Measurements from ENCODE around the gene PSMD5.

The PSMD5 gene

GRCh38 chr9:120842685-120843485, at the start of gene PSMD5:
TSS of gene PSMD5 (minus strand) at chr9:120842922. CDS start at chr9:120842909, 13 bp downstream.
- peak; percentile 94 to 97 for DNase-seq

- DNase-seq = peak in 1 of 2 experiments; percentile 54
These were observed 49.4 kb upstream of the PSMD5 start for GRCh38 chr9:120891884-120892747.

DNA sequence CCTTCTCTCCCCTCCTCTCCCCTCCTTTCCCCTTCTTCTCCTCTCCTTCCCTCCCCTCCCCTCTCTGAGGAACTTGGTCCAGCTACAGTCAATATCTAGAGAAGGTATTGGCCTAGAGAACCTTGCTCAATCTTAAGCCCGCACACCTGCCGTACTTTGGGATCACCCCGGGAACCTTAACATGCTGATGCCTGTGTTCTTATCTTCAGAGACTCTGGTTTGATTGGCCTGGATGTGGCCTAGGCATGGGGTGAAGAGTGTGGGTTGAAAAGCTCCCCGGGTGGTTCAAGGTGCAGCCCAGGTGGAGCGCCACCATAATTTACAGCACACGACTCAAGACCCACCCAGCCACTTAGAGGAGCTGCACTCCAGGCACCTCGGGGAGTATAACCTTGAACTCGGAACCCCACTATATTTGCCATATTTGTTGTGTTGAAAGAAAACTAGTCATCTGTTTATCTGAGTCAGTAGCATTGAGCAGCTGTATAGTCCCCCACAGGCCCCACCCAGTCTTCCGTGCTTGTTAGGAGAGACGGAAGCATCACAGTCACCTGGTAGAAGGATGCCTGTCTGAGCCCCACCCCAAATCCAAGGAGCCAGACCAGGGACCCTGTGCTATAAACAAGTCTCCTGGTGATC, 48.6 kb upstream of the PSMD5 start:
- peak; percentile 73 to 80 for DNase-seq

DNA sequence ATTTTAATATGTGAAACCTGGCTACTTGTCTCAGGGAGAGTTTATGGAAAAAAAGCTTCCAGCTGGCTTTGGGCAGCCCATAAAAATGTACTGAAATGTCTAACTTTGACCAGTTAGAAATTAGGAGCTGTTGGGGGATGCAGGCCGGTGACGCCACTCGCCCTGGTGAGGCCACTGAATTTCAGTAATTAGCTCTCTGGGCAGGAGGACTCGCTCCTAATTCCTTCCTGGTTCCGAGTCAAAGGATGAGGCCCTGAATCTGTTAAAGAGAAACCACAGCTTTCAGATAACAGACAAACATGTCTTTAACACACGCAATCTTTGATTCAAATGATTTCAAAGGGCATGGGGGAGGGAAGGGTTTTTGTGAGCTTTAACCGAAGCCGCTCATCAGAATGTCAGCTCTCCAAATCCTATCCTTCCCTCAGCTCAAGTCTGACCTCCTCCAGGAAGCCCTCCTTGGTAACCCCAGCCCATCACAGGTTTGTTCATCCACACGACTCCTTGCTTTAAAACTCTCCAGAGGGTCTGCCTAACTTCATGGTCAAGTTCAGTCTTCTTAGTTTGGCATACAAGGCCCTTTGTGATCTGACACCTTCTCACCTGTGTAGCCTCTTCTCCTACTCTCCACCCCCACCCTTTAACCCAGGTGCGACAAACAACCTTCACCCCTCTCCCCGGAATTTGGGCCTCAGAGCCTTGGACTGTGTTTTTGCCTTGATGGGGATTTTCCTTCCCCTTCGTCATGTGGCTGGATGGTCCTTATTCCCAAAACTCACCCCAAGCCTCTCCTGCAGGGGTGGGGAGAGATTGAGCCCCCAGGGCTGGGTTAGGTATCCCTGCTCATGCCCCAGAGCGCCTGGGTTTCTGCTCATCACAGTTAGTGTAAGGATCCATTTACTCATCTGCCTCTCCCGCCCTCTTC, 47.9 kb upstream of the PSMD5 start:
- DNase-seq = peak in 1 of 2 experiments; percentile 66

DNA sequence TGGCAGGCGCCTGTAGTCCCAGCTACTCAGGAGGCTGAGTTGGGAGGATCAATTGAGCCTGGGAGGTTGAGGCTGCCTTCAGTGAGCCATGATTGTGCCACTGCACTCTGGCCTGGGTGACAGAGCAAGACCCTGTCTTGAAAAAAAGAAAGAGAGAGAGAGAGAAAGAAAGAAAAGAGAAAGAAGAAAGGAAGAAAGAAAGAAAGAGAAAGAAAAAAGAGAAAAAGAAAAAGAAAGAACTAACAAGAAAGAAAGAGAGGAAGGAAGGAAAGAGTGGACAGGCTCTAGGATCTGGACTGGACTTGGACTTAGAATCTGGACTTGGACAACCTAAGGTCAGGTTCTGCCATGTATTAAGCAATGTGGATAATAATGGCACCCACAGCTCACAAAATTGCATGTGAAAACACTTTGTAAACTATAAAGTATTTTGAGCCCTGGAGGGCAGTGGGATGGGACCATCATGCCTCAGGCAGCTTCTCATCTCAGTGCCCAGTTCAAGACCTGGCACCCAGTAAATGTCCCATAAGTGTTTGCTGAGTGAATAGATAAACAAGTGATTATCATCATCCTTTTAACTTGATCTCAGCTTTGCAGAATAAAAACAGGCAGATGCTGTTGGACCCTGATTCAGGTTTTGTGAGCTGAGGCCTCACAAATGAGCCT, 47.0 kb upstream of the PSMD5 start:
- no peak for DNase-seq

GRCh38 chr9:120888626-120889025, 45.9 kb upstream of the PSMD5 start:
- no peak for DNase-seq

GRCh38 chr9:120886490-120886967, 43.8 kb upstream of the PSMD5 start:
- no peak for DNase-seq

- no peak for DNase-seq
These were observed 43.2 kb upstream of the PSMD5 start for GRCh38 chr9:120885958-120886357.

DNA sequence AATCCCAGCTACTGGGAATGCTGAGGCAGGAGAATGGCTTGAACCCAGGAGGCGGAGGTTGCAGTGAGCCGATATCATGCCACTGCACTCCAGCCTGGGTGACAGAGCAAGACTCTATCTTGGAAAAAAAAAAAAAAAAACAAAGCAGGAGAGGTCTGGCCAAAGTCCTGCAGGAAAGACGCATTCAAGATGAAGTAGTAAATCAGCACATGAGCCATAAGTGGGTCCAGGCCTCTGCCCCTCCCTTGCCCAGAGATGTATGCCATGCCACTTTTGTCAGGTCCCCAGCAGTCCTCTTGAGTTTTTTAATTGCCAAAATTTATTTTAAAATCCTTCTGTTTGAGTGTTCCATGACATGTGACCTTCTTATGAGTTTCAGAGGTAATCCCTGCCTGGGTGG, 42.7 kb upstream of the PSMD5 start:
- DNase-seq = no peak

DNA sequence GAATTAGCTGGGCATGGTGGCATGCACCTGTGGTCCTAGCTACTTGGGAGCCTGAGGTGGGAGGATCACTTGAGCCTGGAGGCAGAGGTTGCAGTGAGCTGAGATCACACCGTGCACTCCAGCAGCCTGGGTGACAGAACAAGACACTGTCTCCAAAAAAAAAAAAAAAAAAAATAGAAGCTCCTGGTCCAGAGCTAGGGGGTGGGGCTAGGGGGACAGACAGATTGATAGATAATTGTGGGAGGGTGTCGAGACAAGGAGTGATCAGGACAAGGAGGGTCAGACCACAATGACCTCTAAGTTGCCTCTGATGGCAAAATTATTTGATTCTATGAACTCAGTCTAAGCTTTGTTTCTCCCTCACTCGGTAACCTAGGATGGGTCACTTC, 40.9 kb upstream of the PSMD5 start:
- no peak for DNase-seq

DNA sequence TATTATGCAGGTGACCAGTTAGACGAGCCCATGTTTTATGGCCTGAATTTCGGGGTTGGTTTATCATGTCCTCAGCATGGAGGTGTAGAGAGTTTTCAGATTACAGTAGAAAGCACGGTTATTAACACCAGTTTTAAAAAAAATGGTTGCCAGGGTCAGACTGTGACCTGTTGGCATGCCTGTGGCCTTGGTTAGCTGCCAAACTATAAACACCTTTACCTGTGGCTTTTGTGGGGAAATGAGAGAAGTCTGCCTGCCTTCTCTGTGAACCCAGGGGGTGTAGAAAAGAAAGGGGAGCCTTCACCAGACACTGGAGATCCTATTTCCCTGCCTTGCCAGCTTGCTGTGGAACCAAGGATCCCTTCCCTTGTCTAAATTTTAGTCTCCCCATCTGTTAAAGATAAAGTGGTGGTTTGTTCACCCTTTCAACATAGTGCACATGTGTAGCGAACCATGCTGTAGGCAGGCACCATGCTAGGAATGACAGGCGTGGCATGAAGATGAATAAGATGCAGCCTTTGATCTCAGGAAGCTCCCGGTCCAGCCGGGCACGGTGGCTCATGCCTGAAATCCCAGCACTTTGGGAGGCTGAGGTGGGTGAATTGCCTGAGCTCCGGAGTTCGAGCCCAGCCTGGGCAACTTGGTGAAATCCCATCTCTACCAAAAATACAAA, 40.3 kb upstream of the PSMD5 start:
- DNase-seq = no peak

DNA sequence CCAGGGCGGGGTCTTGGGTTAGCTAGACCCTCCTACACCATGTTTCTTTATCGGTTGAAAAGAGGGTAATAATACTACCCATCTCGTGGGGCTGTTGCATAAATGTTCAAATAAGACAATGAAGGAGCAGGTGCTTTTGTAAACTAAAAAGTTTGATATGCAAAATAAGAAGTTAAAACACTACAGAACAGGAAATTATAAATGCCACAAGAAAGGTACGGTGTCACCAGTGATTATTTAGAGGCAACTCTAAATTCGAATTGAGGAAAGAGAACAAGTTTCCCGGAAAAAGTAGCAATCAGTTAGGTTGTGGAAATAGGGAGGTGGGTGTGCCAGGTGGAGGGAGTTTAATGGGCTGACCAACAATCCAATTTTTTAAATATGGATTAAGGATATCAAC, 36.7 kb upstream of the PSMD5 start:
- DNase-seq = no peak

DNA sequence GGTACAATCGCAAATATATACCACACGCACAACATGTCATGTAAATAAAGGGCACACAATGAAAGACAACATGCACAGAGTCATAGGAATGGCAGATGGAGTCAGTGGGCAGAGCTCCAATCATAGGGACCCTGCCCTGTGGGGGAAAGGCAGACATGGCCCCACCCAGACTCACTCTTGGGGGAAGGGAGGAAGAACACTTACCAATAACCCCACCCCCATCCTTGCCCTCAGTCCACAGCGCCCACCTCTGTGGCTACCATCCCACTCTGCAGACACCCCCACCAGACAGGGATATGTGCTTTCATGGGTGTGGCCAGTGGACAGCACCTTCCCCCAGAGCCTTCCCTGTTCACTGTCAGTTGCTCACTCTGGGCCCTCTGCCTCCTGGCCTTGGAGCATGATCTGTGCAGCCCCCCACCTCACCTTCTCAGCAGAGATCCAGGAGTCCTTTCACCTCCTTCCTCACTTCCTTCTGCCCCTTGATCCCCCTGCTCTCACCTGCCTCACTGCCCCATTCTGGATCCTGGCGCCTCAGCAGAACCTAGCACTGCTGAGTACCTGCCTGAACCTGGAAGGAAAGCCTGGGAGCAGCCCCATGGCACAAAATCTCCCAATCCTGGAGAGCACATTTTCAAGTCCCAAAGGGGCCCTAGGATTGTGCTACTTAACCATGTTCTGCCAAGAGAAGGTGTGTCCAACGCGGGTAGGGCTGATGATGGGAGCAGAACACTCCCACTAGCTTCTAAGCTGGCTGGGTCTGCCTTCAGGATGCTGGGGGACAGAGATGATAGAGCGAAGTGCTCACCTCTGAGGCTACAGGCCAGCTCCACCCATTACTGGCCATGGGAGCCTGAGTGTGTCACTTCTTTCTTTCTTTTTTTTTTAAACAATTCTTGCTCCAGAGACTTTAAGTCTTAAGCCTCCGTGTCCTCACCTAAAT, 35.7 kb upstream of the PSMD5 start:
- DNase-seq = peak in 1 of 2 experiments; percentile 56

- peak; percentile 80 to 86 for DNase-seq
These were observed 34.7 kb upstream of the PSMD5 start for GRCh38 chr9:120877276-120878034.

- peak; percentile 60 to 67 for DNase-seq
These were observed 34.1 kb upstream of the PSMD5 start, which contains the start of gene PHF19 for GRCh38 chr9:120876842-120877240. TSS of gene PHF19 (minus strand) at chr9:120877188. CDS start at chr9:120874741, 2,447 bp downstream.

DNA sequence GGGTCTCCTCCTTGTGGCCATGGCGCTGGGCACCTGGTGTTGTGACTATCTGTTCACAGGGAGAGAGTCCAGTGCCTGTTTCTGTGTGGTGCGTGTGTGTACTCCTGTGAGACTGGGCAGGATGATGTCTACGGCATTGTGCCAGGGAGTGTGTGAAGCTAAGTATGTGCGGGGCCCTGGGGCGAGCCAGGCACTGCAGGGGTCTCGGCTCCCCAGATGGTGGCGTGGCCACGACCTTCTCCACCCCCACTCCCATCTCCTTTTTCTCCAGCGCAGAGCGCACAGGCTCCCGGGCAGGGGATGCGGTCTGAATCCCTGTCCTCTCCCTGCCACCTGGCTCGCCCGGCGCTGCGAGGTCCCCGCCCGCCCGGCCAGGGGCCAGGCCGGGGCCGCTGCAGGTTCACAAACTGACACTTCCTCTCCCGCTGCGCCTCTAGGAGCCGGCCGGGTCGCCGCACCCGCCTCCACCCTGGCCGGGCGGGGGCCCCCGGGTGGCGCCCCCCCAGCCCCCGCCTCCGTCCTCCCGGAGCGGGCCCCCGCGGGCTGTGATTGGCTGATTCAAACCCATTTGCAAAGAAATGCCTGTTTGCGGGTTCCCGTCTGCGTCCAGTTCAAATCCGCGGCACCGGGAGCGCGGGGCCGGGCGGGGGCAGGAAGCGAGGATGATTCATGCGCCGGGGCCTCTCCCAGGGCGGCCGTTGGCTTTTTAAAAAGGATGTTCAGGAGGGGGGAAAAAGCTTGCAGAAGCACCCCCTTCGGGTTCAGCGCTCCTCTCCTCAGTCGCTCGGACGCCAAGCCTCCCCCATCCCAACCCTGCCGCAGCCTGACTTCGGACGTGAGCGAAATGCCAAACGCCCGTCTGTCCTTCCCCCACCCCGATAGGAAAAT, 33.5 kb upstream of the PSMD5 start:
- peak; percentile 91 to 94 for DNase-seq

DNA sequence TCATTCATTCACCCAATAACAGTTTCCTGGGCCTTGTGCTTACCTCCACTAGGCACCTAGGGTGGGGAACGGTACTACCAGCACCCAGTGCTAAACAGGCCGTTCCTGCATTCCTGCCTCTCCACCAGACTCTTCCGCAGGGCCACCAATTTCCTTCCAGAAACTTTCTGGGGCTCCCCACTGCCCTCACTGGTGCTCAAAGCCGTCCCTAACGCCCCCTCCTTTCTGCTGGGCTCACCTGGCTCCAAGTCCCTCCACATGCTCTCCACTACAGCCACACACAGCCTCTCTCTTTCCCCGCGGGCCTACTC, 32.9 kb upstream of the PSMD5 start:
- DNase-seq = no peak

- no peak for DNase-seq
These were observed 32.5 kb upstream of the PSMD5 start for GRCh38 chr9:120875195-120875565.
